GM23338 (cell line): ENCODE data around the gene PFKFB3. TPM values are rescaled to one million over a fixed set of nuclear protein-coding genes. Genes with fewer than 3 reads are reported as not detected.

Experiments
- ATAC-seq: fragments of 200-7000 bp; cut with Tn5 transposase; 3 replicates; pipeline ENCODE4 v1.9.1; 2020
- DNase-seq: peaks from one replicate; pipeline ENCODE4 v3.0.0-alpha.2; 2015; ENCODE audit warnings: low spot score
- H2AFZ ChIP-seq: fragments of 200-600 bp; sonication (generic); 2 replicates; pipeline ENCODE4 v1.8.0; 2016; ENCODE audit warnings: antibody characterized with exemption, mild to moderate bottlenecking, moderate library complexity
- H3F3A ChIP-seq: fragments of 200-600 bp; sonication (generic); replicated peaks from 2 replicates; pipeline ENCODE4 v1.8.0; 2017; ENCODE audit warnings: antibody characterized with exemption, mixed run types, low read depth
- H3K27ac ChIP-seq: fragments of 200-600 bp; sonication (generic); 2 replicates; pipeline ENCODE4 v1.6.1; 2016; ENCODE audit warnings: low read depth
- H3K27me3 ChIP-seq: fragments of 200-600 bp; sonication (generic); 2 replicates; pipeline ENCODE4 v1.8.0; 2016; ENCODE audit warnings: mild to moderate bottlenecking, mixed run types, moderate library complexity; ENCODE audit not compliant: insufficient read depth
- H3K36me3 ChIP-seq: fragments of 200-600 bp; sonication (generic); 2 replicates; pipeline ENCODE4 v1.8.0; 2016; ENCODE audit warnings: mild to moderate bottlenecking; ENCODE audit not compliant: insufficient read depth
- H3K4me1 ChIP-seq: fragments of 200-600 bp; sonication (generic); 2 replicates; pipeline ENCODE4 v1.8.0; 2016; ENCODE audit warnings: mild to moderate bottlenecking, moderate library complexity; ENCODE audit not compliant: insufficient read depth
- H3K4me2 ChIP-seq: fragments of 200-600 bp; sonication (generic); 2 replicates; pipeline ENCODE4 v1.7.1; 2017; ENCODE audit warnings: mixed run types
- H3K4me3 ChIP-seq: fragments of 200-600 bp; sonication (generic); 2 replicates; pipeline ENCODE4 v1.6.1; 2016; ENCODE audit warnings: mixed run types
- H3K79me2 ChIP-seq: fragments of 200-600 bp; sonication (generic); replicated peaks from 2 replicates; pipeline ENCODE4 v1.8.0; 2017; ENCODE audit warnings: mild to moderate bottlenecking; ENCODE audit not compliant: insufficient read depth
- H3K9me2 ChIP-seq: fragments of 200-600 bp; sonication (generic); 2 replicates; pipeline ENCODE4 v1.8.0; 2017; ENCODE audit not compliant: insufficient read depth
- H4K20me1 ChIP-seq: fragments of 200-600 bp; sonication (generic); replicated peaks from 2 replicates; pipeline ENCODE4 v1.8.0; 2017; ENCODE audit warnings: mild to moderate bottlenecking; ENCODE audit not compliant: insufficient read depth
- H3K27ac Mint-ChIP-seq: 2 replicates; pipeline ENCODE4 v1.8.0; 2020; ENCODE audit warnings: inconsistent platforms, mild to moderate bottlenecking, moderate library complexity, mixed read lengths
- H3K27me3 Mint-ChIP-seq: 3 replicates; pipeline ENCODE4 v1.8.0; 2022; ENCODE audit warnings: low read depth, mild to moderate bottlenecking, moderate library complexity, mixed read lengths, inconsistent platforms; ENCODE audit not compliant: insufficient read depth, poor library complexity
- H3K36me3 Mint-ChIP-seq: 3 replicates; pipeline ENCODE4 v1.8.0; 2021; ENCODE audit warnings: low read depth, mild to moderate bottlenecking, inconsistent platforms, moderate library complexity, mixed read lengths
- H3K4me1 Mint-ChIP-seq: 3 replicates; pipeline ENCODE4 v1.8.0; 2020; ENCODE audit warnings: mild to moderate bottlenecking, inconsistent platforms, mixed read lengths
- H3K4me3 Mint-ChIP-seq: 3 replicates; pipeline ENCODE4 v1.8.0; 2021; ENCODE audit warnings: moderate library complexity, mild to moderate bottlenecking, inconsistent platforms, mixed read lengths
- H3K9me3 Mint-ChIP-seq: 3 replicates; pipeline ENCODE4 v1.8.0; 2020; ENCODE audit warnings: moderate library complexity, mild to moderate bottlenecking, inconsistent platforms, mixed read lengths
- CREB1 ChIP-seq: fragments of 250-450 bp; sonication (Bioruptor Pico); IDR thresholded peaks from 2 replicates; pipeline ENCODE4 v1.5.0; 2020; ENCODE audit warnings: low read depth, mild to moderate bottlenecking, moderate library complexity
- CTCF ChIP-seq, 2 experiments: fragments of 200-600 bp in 1 of 2; sonication (generic) in 1 of 2; conservative IDR thresholded peaks; 2 replicates each; pipeline versions ENCODE4 v1.5.1 to v1.6.1; 2016 to 2017; ENCODE audit warnings: antibody characterized with exemption in 2 of 2, low read depth in 2 of 2, mild to moderate bottlenecking in 2 of 2, moderate library complexity in 1 of 2
- EZH2 ChIP-seq: fragments of 200-600 bp; sonication (generic); IDR thresholded peaks from one replicate; pipeline ENCODE4 v1.8.0; 2017; ENCODE audit warnings: antibody characterized with exemption, mild to moderate bottlenecking, low read depth; ENCODE audit not compliant: unreplicated experiment
- JUNB ChIP-seq: IDR thresholded peaks from one replicate; pipeline ENCODE4 v1.6.1; 2016; ENCODE audit warnings: antibody characterized with exemption; ENCODE audit not compliant: unreplicated experiment
- NANOG ChIP-seq: IDR thresholded peaks from 2 replicates; pipeline ENCODE4 v1.6.1; 2016; ENCODE audit warnings: antibody characterized with exemption, borderline replicate concordance
- REST ChIP-seq: IDR thresholded peaks from one replicate; pipeline ENCODE4 v1.6.1; 2018; ENCODE audit warnings: antibody characterized with exemption; ENCODE audit not compliant: unreplicated experiment
- ZNF331 ChIP-seq: fragments of 250-450 bp; sonication (Bioruptor Pico); IDR thresholded peaks from 2 replicates; pipeline ENCODE4 v1.5.0; 2020; ENCODE audit warnings: low read depth, mild to moderate bottlenecking, moderate library complexity
- polyA plus RNA-seq: library from polyadenylated mRNA; unstranded; fragments of >200 nt; fragmentation: Nextera tagmentation; extraction: Ambion mirVana; gene quantifications from 2 replicates; pipeline ENCODE4 v1.2.1, GENCODE V29; 2016
- total RNA-seq: library from RNA; depleted of rRNA; stranded (reverse); fragments of >200 nt; shearing (Covaris generic); gene quantifications from 2 replicates; pipeline ENCODE4 v1.2.3, GENCODE V29; 2014
- TF ChIP-seq, protein P1 (sequence below): IDR thresholded peaks from 2 replicates; pipeline ENCODE4 v1.6.1; 2016; ENCODE audit warnings: antibody characterized with exemption

PFKFB3 gene
- total and polyA plus RNA-seq, 2 experiments from 2014 or later: 9.5 to 26.8 TPM

DNA sequence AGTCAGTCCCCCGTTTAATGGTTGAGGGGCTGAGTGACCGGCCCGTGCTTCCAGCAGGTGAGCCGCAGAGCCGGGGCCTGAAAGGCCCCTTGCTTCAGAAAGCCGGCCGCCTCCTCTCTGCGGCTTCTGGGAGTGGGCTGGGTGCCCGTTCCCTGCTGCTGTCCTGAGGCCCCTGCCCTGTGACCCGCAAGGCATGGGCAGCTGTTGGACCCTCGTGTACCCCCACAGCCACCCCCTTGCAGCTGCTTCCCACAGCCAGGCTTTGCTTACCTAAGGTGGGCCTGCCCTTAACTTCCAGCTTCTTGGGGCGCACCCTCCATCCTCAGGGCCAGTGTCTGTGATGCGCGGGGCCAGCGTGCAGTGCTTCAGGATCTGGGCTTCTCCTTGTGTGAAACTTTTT lies 26.6 kb downstream of the PFKFB3 start (continued):
- TF ChIP-seq CREB1 (no peak), EZH2 (no peak), CTCF (conservative IDR thresholded peaks at IDR 0.05; ENCODE audit: low read depth in 2 of 2) (no peak), ZNF331 (no peak), JUNB (no peak)
- TF ChIP-seq, protein P1, sequence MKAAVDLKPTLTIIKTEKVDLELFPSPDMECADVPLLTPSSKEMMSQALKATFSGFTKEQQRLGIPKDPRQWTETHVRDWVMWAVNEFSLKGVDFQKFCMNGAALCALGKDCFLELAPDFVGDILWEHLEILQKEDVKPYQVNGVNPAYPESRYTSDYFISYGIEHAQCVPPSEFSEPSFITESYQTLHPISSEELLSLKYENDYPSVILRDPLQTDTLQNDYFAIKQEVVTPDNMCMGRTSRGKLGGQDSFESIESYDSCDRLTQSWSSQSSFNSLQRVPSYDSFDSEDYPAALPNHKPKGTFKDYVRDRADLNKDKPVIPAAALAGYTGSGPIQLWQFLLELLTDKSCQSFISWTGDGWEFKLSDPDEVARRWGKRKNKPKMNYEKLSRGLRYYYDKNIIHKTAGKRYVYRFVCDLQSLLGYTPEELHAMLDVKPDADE: no peak

- Histone ChIP-seq H3K4me3 (no peak overlapping the region), H3K79me2 (no peaks in the 10 kb centered on the region), H3K36me3 (0 out of 2 replicates have a peak, but pooled peaks cover 4% of the 10 kb centered on the region), H3F3A (no peaks in the 10 kb centered on the region), H3K4me2 (no peak overlapping the region), H3K27ac (no peak overlapping the region), H3K4me1 (no peaks in the 10 kb centered on the region), H3K27me3 (no peaks in the 10 kb centered on the region), H2AFZ (no peak overlapping the region), H3K9me2 (no peaks in the 10 kb centered on the region), H4K20me1 (no peaks in the 10 kb centered on the region; the same call in 1 of the 2 replicates)
- Mint-ChIP-seq H3K4me3 (no peak overlapping the region), H3K27me3 (peaks cover 21% of the 10 kb centered on the region), H3K36me3 (peaks cover 64% of the 10 kb centered on the region), H3K4me1 (no peaks in the 10 kb centered on the region), H3K9me3 (no peaks in the 10 kb centered on the region; the same call in 2 of the 3 replicates), H3K27ac (no peak overlapping the region)
- ATAC-seq (no peak), DNase-seq (no peak)
- TF ChIP-seq JUNB: no peak
- TF ChIP-seq NANOG: no peak
- TF ChIP-seq CTCF (conservative IDR thresholded peaks at IDR 0.05; ENCODE audit: low read depth in 2 of 2): no peak
- TF ChIP-seq REST: no peak
- TF ChIP-seq CREB1: no peak
Measured at GRCh38 chr10:6229746-6230145, 27.0 kb downstream of the PFKFB3 start.
